Prostate gland (tissue), 2 donors: ENCODE measurements around the gene SLCO3A1.

Experiments
- POLR2AphosphoS5 ChIP-seq: sonication (generic); formaldehyde crosslinking; IDR thresholded peaks from one replicate; pipeline ENCODE4 v1.6.1; 2017; ENCODE audit warnings: antibody characterized with exemption
- TF ChIP-seq, protein P1 (sequence below), 4 experiments: fragments of 200-600 bp in 2 of 4; fragments of 450-650 bp in 2 of 4; sonication (generic) in 2 of 4; IDR thresholded peaks; 1 replicate in 3 of 4; 2 replicates in 1 of 4; pipeline ENCODE4 v1.5.1; 2016 to 2019; ENCODE audit warnings: antibody characterized with exemption in 4 of 4, mild to moderate bottlenecking in 2 of 4, moderate library complexity in 2 of 4

DNA sequence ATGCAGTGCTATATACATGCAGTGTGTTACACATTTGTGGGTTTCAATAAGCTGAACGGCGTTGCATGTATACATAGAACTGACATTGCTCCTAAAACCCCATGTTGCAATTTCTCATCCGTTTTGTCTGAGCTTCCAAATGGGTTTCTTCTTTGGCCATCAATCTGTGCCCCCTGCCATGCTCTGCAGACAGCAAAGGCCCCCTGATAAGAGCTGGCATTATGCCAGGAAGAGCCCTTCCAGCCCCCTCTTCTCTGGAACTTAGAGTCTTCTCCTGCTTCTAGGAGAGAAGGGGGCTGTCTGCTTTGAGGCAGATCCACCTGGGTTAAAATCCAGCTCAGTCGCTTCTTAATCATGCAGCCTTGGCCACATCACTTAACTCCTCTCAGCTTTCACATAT, 254.0 kb downstream of the SLCO3A1 start:
- TF ChIP-seq, protein P1, sequence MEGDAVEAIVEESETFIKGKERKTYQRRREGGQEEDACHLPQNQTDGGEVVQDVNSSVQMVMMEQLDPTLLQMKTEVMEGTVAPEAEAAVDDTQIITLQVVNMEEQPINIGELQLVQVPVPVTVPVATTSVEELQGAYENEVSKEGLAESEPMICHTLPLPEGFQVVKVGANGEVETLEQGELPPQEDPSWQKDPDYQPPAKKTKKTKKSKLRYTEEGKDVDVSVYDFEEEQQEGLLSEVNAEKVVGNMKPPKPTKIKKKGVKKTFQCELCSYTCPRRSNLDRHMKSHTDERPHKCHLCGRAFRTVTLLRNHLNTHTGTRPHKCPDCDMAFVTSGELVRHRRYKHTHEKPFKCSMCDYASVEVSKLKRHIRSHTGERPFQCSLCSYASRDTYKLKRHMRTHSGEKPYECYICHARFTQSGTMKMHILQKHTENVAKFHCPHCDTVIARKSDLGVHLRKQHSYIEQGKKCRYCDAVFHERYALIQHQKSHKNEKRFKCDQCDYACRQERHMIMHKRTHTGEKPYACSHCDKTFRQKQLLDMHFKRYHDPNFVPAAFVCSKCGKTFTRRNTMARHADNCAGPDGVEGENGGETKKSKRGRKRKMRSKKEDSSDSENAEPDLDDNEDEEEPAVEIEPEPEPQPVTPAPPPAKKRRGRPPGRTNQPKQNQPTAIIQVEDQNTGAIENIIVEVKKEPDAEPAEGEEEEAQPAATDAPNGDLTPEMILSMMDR (IDR thresholded peaks at IDR 0.05) = no peak
- TF ChIP-seq POLR2AphosphoS5 = no peak
